ENCODE data around the gene AVPR2. TPM values are rescaled to one million over a fixed set of nuclear protein-coding genes. Genes with fewer than 3 reads are reported as not detected.
A peak's percentile ranks its signal among the peaks of the same experiment; 100 is the strongest.

The AVPR2 gene
- total and polyA plus RNA-seq, 10 of the 15 experiments (the other 5 are each of a cell fraction or from before 2014, with no cell fraction given) = 0.12 to 0.37 TPM; not detected in 8

GRCh38 chrX:153900831-153901752 lies 3.4 kb upstream of the AVPR2 start (continued):
- TF ChIP-seq ZBTB33 (IDR thresholded peaks at IDR 0.05) (0 out of 2 replicates have a peak, but pooled peaks have one; percentile 19), BHLHE40 (IDR thresholded peaks at IDR 0.05; ENCODE audit: borderline replicate concordance in 1 of 2, low read depth in 2 of 2, low read length in 1 of 2) (peak; percentile 92 to 93), BCL11A (IDR thresholded peaks at IDR 0.05; ENCODE audit: low read depth, low read length) (no peak), NBN (IDR thresholded peaks at IDR 0.05) (peak; percentile 46; the same call in 1 of the 2 replicates), POLR2A (IDR thresholded peaks at IDR 0.05; ENCODE audit: low read depth, low read length) (no peak), PAX8 (IDR thresholded peaks at IDR 0.05) (no peak), POU2F2 (IDR thresholded peaks at IDR 0.05; ENCODE audit: borderline replicate concordance, low read depth, low read length) (peak; percentile 36; the same call in 1 of the 3 replicates), EP300 (IDR thresholded peaks at IDR 0.05; ENCODE audit: borderline replicate concordance in 1 of 2, control insufficient read depth in 1 of 2, low read depth in 2 of 2, low read length in 2 of 2) (peak; percentile 24 to 47; a peak in 1 of 4 replicates), STAT3 (IDR thresholded peaks at IDR 0.05; ENCODE audit: low read depth, low read length) (no peak), YBX1 (IDR thresholded peaks at IDR 0.05) (no peak), TCF3 (IDR thresholded peaks at IDR 0.05; ENCODE audit: borderline replicate concordance, insufficient read depth, low read depth, low read length) (peak; percentile 50; the same call in 1 of the 2 replicates), IRF5 (IDR thresholded peaks at IDR 0.05; ENCODE audit: borderline replicate concordance) (no peak), CREB1 (IDR thresholded peaks at IDR 0.05; ENCODE audit: low read depth) (no peak), JUNB (IDR thresholded peaks at IDR 0.05) (no peak), IRF4 (IDR thresholded peaks at IDR 0.05; ENCODE audit: low read depth, low read length) (no peak)
- TF ChIP-seq, protein P1, sequence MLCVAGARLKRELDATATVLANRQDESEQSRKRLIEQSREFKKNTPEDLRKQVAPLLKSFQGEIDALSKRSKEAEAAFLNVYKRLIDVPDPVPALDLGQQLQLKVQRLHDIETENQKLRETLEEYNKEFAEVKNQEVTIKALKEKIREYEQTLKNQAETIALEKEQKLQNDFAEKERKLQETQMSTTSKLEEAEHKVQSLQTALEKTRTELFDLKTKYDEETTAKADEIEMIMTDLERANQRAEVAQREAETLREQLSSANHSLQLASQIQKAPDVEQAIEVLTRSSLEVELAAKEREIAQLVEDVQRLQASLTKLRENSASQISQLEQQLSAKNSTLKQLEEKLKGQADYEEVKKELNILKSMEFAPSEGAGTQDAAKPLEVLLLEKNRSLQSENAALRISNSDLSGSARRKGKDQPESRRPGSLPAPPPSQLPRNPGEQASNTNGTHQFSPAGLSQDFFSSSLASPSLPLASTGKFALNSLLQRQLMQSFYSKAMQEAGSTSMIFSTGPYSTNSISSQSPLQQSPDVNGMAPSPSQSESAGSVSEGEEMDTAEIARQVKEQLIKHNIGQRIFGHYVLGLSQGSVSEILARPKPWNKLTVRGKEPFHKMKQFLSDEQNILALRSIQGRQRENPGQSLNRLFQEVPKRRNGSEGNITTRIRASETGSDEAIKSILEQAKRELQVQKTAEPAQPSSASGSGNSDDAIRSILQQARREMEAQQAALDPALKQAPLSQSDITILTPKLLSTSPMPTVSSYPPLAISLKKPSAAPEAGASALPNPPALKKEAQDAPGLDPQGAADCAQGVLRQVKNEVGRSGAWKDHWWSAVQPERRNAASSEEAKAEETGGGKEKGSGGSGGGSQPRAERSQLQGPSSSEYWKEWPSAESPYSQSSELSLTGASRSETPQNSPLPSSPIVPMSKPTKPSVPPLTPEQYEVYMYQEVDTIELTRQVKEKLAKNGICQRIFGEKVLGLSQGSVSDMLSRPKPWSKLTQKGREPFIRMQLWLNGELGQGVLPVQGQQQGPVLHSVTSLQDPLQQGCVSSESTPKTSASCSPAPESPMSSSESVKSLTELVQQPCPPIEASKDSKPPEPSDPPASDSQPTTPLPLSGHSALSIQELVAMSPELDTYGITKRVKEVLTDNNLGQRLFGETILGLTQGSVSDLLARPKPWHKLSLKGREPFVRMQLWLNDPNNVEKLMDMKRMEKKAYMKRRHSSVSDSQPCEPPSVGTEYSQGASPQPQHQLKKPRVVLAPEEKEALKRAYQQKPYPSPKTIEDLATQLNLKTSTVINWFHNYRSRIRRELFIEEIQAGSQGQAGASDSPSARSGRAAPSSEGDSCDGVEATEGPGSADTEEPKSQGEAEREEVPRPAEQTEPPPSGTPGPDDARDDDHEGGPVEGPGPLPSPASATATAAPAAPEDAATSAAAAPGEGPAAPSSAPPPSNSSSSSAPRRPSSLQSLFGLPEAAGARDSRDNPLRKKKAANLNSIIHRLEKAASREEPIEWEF (IDR thresholded peaks at IDR 0.05; ENCODE audit: insufficient replicate concordance, low read depth, low read length) = no peak
- TF ChIP-seq, protein P2, sequence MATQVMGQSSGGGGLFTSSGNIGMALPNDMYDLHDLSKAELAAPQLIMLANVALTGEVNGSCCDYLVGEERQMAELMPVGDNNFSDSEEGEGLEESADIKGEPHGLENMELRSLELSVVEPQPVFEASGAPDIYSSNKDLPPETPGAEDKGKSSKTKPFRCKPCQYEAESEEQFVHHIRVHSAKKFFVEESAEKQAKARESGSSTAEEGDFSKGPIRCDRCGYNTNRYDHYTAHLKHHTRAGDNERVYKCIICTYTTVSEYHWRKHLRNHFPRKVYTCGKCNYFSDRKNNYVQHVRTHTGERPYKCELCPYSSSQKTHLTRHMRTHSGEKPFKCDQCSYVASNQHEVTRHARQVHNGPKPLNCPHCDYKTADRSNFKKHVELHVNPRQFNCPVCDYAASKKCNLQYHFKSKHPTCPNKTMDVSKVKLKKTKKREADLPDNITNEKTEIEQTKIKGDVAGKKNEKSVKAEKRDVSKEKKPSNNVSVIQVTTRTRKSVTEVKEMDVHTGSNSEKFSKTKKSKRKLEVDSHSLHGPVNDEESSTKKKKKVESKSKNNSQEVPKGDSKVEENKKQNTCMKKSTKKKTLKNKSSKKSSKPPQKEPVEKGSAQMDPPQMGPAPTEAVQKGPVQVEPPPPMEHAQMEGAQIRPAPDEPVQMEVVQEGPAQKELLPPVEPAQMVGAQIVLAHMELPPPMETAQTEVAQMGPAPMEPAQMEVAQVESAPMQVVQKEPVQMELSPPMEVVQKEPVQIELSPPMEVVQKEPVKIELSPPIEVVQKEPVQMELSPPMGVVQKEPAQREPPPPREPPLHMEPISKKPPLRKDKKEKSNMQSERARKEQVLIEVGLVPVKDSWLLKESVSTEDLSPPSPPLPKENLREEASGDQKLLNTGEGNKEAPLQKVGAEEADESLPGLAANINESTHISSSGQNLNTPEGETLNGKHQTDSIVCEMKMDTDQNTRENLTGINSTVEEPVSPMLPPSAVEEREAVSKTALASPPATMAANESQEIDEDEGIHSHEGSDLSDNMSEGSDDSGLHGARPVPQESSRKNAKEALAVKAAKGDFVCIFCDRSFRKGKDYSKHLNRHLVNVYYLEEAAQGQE (IDR thresholded peaks at IDR 0.05; ENCODE audit: low read depth, low read length) = no peak
